B cell (primary cell): ENCODE measurements around the gene LRIG3.

ENCODE experiments used
- CTCF ChIP-seq: fragments of 200-600 bp; IDR thresholded peaks from one replicate; pipeline ENCODE4 v1.8.0; 2022; ENCODE audit warnings: antibody characterized with exemption, mild to moderate bottlenecking
- EZH2 ChIP-seq: IDR thresholded peaks from 2 replicates; pipeline ENCODE4 v1.6.1; 2012; ENCODE audit warnings: borderline replicate concordance, low read depth, mild to moderate bottlenecking, moderate library complexity, low read length; ENCODE audit not compliant: insufficient read depth, poor library complexity, severe bottlenecking

DNA sequence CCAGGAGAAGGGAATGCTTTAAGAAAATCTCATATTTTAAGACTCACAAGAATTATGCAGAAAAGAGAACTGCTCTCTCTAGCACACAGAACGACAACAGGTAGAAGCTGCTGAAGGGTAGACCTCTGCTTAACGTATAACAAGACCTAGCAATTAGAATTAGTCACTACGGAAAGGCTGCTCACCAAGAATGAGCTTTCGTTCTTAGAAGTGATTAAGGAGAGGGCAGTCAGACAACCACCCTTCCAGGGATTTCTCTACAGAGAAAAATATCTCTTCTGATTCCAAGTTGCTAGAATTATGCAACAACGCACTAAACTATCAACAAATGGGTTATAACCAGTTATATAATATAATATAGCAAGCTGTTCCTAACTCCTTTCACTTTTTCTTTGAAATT is 18.6 kb downstream of the LRIG3 start:
- TF ChIP-seq CTCF (no peak), EZH2 (no peak)
